ENCODE measurements around the gene MAML2.

Gene MAML2

GRCh38 chr11:96023275-96023674 is 319.7 kb downstream of the MAML2 start:
- DNase-seq (ENCODE audit: extremely low read depth in 1 of 2, low read depth in 1 of 2): no peak

GRCh38 chr11:96021901-96022650 is 320.9 kb downstream of the MAML2 start:
- DNase-seq (ENCODE audit: extremely low read depth in 1 of 2, low read depth in 1 of 2): no peak

GRCh38 chr11:96019810-96020747 is 322.9 kb downstream of the MAML2 start:
- no peak for DNase-seq (ENCODE audit: extremely low read depth in 1 of 2, low read depth in 1 of 2)

- no peak for DNase-seq (ENCODE audit: extremely low read depth in 1 of 2, low read depth in 1 of 2)
Measured at GRCh38 chr11:96019281-96019680, 323.7 kb downstream of the MAML2 start.

- DNase-seq (ENCODE audit: extremely low read depth in 1 of 2, low read depth in 1 of 2): no peak
Measured at GRCh38 chr11:96017856-96018255, 325.1 kb downstream of the MAML2 start.

- no peak for DNase-seq (ENCODE audit: extremely low read depth in 1 of 2, low read depth in 1 of 2)
Measured at GRCh38 chr11:96016978-96017502, 326.0 kb downstream of the MAML2 start.

GRCh38 chr11:96015906-96016565 is 327.0 kb downstream of the MAML2 start:
- no peak for DNase-seq (ENCODE audit: extremely low read depth in 1 of 2, low read depth in 1 of 2)

GRCh38 chr11:96014217-96014616 is 328.8 kb downstream of the MAML2 start:
- no peak for DNase-seq (ENCODE audit: extremely low read depth in 1 of 2, low read depth in 1 of 2)

GRCh38 chr11:96013461-96014213 is 329.4 kb downstream of the MAML2 start:
- DNase-seq (ENCODE audit: extremely low read depth in 1 of 2, low read depth in 1 of 2): no peak

GRCh38 chr11:96012086-96012824 is 330.7 kb downstream of the MAML2 start:
- DNase-seq (ENCODE audit: extremely low read depth in 1 of 2, low read depth in 1 of 2): peak in 1 of 2 donors; percentile 23

GRCh38 chr11:96010683-96011082 is 332.3 kb downstream of the MAML2 start:
- DNase-seq (ENCODE audit: extremely low read depth in 1 of 2, low read depth in 1 of 2): no peak

- no peak for DNase-seq (ENCODE audit: extremely low read depth in 1 of 2, low read depth in 1 of 2)
Measured at GRCh38 chr11:96008161-96008720, 334.8 kb downstream of the MAML2 start.

GRCh38 chr11:96006037-96006436 is 337.0 kb downstream of the MAML2 start:
- no peak for DNase-seq (ENCODE audit: extremely low read depth in 1 of 2, low read depth in 1 of 2)

GRCh38 chr11:96004862-96005261 is 338.1 kb downstream of the MAML2 start:
- DNase-seq (ENCODE audit: extremely low read depth in 1 of 2, low read depth in 1 of 2): no peak

- no peak for DNase-seq (ENCODE audit: extremely low read depth in 1 of 2, low read depth in 1 of 2)
Measured at GRCh38 chr11:96002754-96003290, 340.2 kb downstream of the MAML2 start.

- no peak for DNase-seq (ENCODE audit: extremely low read depth in 1 of 2, low read depth in 1 of 2)
Measured at GRCh38 chr11:96002339-96002738, 340.7 kb downstream of the MAML2 start.

- no peak for DNase-seq (ENCODE audit: extremely low read depth in 1 of 2, low read depth in 1 of 2)
Measured at GRCh38 chr11:96001037-96001436, 342.0 kb downstream of the MAML2 start.

GRCh38 chr11:95999711-96000406 is 343.1 kb downstream of the MAML2 start:
- DNase-seq (ENCODE audit: extremely low read depth in 1 of 2, low read depth in 1 of 2): no peak
